Measurements from ENCODE around the gene GCKR.
A peak's percentile ranks its signal among the peaks of the same experiment; 100 is the strongest.

Gene GCKR

DNA sequence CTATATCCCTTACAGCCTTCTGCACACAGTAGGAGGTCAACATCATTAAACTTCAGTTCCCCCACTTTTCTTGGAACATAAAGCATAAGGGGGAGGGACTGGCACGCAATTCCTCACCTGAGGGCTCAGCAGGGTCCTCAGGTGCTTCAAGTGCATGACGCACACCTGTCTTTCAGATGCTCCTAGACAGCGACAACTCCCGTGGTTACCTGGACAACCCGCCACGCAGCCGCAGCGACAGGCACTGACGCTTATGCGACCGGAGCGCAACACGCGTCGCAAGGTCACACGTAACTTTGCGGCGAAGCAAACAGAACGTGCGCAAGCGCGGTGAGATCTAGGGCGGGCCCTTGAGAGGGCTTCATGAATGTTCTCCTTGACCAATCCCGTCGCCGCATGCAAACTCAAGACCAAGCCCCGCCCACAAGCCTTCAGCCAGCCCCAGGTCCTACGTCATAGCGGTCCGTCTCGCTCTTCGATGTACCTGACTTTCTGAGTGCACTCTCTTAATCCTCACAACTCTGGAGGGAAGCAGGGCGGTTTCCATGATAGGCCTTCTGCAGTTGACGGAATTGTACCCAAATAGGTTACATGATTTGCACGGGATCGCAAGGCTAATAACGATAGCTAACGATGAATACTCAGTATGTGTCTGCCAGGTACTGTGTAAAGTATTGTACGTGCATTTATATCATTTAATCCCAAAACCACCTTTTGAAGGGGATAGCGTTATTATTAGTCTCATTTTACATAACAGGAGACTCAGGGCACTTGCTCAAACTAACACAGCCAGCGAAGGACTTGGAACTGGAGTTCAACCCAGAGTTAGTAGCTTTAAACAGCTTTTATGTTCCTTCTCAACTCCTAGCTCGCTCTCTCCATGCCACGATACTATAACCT, 6.9 kb upstream of the GCKR start, which contains the start of gene IFT172:
IFT172 (minus strand) TSS at position 246 of the 900 bp plus-strand sequence; CDS start at position 156, 90 bp downstream.
- H3K27me3 ChIP-seq (replicated peaks; ENCODE audit: insufficient read depth, low read length): peaks cover 3% of the 10 kb centered on the region; the same call in 1 of the 2 replicates

DNA sequence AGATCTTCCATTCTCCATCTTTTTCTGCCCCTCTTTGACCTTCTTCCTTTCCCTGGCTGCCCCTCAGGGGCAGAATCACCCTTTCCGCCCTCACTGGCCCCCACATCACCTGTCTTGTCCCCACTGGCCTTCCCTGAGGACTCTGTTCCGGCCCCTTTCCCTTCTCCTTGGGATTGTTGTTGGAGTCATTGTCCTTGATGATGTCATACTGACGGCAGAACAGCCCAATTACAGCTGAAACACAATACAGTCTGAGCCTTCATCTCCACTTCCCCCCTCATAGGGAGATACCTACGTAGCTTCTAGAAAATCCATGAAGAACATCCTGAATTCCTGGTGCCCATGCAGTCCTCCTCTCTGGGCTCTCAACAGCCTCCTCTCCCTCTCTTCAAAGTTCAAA, 4.1 kb upstream of the GCKR start:
- peaks cover 13% of the 10 kb centered on the region for H3K27me3 ChIP-seq (replicated peaks; ENCODE audit: insufficient read depth, low read length)

More for the DNA sequence above, 6.9 kb upstream of the GCKR start, which contains the start of gene IFT172:
- no peaks in the 10 kb centered on the region for H3K79me2 ChIP-seq (ENCODE audit: low read length)
- H3K9me3 ChIP-seq (replicated peaks; ENCODE audit: insufficient read depth, low read length): no peaks in the 10 kb centered on the region
- H3K9me2 ChIP-seq (replicated peaks; ENCODE audit: insufficient read depth, low read length): no peaks in the 10 kb centered on the region
- no peaks in the 10 kb centered on the region for H3F3A ChIP-seq (ENCODE audit: insufficient read depth, low read length)
- H3K27ac ChIP-seq (ENCODE audit: low read length): peak within 1 kb of the TSS; percentile 77; the same call in 1 of the 2 replicates
- H3K9ac ChIP-seq (ENCODE audit: low read length): peak within 1 kb of the TSS; percentile 60
- peak within 1 kb of the TSS; percentile 72 for H2AFZ ChIP-seq (ENCODE audit: low read length)
- H3K4me2 ChIP-seq (ENCODE audit: low read depth, low read length): peak within 1 kb of the TSS; percentile 65
- peak within 1 kb of the TSS; percentile 65 for H3K4me3 ChIP-seq (ENCODE audit: low read length)
- no peaks in the 10 kb centered on the region for H3K4me1 ChIP-seq (ENCODE audit: low read length)
- H4K20me1 ChIP-seq (ENCODE audit: insufficient read depth, low read length): no peaks in the 10 kb centered on the region
- peak; percentile 99 for DNase-seq
- no peaks in the 10 kb centered on the region for H3K36me3 ChIP-seq (replicated peaks; ENCODE audit: insufficient read depth, low read length)
- TF ChIP-seq EZH2phosphoT487 (IDR thresholded peaks at IDR 0.05; ENCODE audit: low read length): no peak
- TF ChIP-seq CTCF (IDR thresholded peaks at IDR 0.05; ENCODE audit: low read length): no peak
- TF ChIP-seq EZH2 (optimal IDR thresholded peaks at IDR 0.05; ENCODE audit: low read depth, low read length): no peak

DNA sequence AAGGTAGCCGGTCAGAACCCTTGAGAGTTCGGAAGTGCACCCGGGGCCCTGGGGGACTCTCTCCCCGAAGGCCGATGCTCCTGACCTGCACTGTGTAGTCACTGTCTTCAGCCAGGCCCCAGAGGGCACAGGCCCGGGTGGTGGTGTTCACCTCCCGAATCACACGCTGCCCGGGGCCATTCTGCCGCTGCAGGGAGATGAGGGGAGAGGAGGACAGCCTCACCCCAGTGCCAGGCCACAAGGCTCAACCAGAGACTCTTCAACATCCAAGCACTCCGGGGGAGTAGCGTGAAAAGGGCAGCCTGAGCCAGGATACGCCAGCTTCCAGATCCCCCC, 2.7 kb upstream of the GCKR start:
- no peaks in the 10 kb centered on the region for H3F3A ChIP-seq (ENCODE audit: insufficient read depth, low read length)
- H3K9me2 ChIP-seq (replicated peaks; ENCODE audit: insufficient read depth, low read length): no peaks in the 10 kb centered on the region
- no peak overlapping the region for H3K4me2 ChIP-seq (ENCODE audit: low read depth, low read length)
- no peaks in the 10 kb centered on the region for H3K4me1 ChIP-seq (ENCODE audit: low read length)
- no peak overlapping the region for H3K4me3 ChIP-seq (ENCODE audit: low read length)
- no peaks in the 10 kb centered on the region for H3K9me3 ChIP-seq (replicated peaks; ENCODE audit: insufficient read depth, low read length)
- DNase-seq: no peak
- H3K27ac ChIP-seq (ENCODE audit: low read length): no peak overlapping the region
- H2AFZ ChIP-seq (ENCODE audit: low read length): no peak overlapping the region
- no peaks in the 10 kb centered on the region for H3K79me2 ChIP-seq (ENCODE audit: low read length)
- H3K27me3 ChIP-seq (replicated peaks; ENCODE audit: insufficient read depth, low read length): peaks cover 13% of the 10 kb centered on the region
- no peaks in the 10 kb centered on the region for H3K36me3 ChIP-seq (replicated peaks; ENCODE audit: insufficient read depth, low read length)
- H4K20me1 ChIP-seq (ENCODE audit: insufficient read depth, low read length): no peaks in the 10 kb centered on the region
- H3K9ac ChIP-seq (ENCODE audit: low read length): no peak overlapping the region
- TF ChIP-seq EZH2phosphoT487 (IDR thresholded peaks at IDR 0.05; ENCODE audit: low read length): no peak
- no peak for TF ChIP-seq EZH2 (optimal IDR thresholded peaks at IDR 0.05; ENCODE audit: low read depth, low read length)
- no peak for TF ChIP-seq CTCF (IDR thresholded peaks at IDR 0.05; ENCODE audit: low read length)

More for the DNA sequence above, 4.1 kb upstream of the GCKR start:
- H2AFZ ChIP-seq (ENCODE audit: low read length): no peak overlapping the region
- H3K9me3 ChIP-seq (replicated peaks; ENCODE audit: insufficient read depth, low read length): no peaks in the 10 kb centered on the region
- H3K9ac ChIP-seq (ENCODE audit: low read length): no peak overlapping the region
- H3K4me2 ChIP-seq (ENCODE audit: low read depth, low read length): no peak overlapping the region
- no peaks in the 10 kb centered on the region for H3K4me1 ChIP-seq (ENCODE audit: low read length)
- H3F3A ChIP-seq (ENCODE audit: insufficient read depth, low read length): no peaks in the 10 kb centered on the region
- no peak overlapping the region for H3K27ac ChIP-seq (ENCODE audit: low read length)
- no peaks in the 10 kb centered on the region for H3K36me3 ChIP-seq (replicated peaks; ENCODE audit: insufficient read depth, low read length)
- DNase-seq: no peak
- H3K9me2 ChIP-seq (replicated peaks; ENCODE audit: insufficient read depth, low read length): no peaks in the 10 kb centered on the region
- TF ChIP-seq EZH2 (optimal IDR thresholded peaks at IDR 0.05; ENCODE audit: low read depth, low read length) (no peak), EZH2phosphoT487 (IDR thresholded peaks at IDR 0.05; ENCODE audit: low read length) (no peak), CTCF (IDR thresholded peaks at IDR 0.05; ENCODE audit: low read length) (no peak)
- H3K4me3 ChIP-seq (ENCODE audit: low read length): no peak overlapping the region
- no peaks in the 10 kb centered on the region for H3K79me2 ChIP-seq (ENCODE audit: low read length)
- no peaks in the 10 kb centered on the region for H4K20me1 ChIP-seq (ENCODE audit: insufficient read depth, low read length)

Measured in MM.1S (cell line).